Hypothalamus (tissue), 51 donors: ENCODE results near the gene MRPL55.
A peak's percentile ranks its signal among the peaks of the same experiment; 100 is the strongest.

ENCODE experiments used
- DNase-seq, 51 donors: peaks; one replicate each; lab custom pipeline; 2025; lab: John Stamatoyannopoulos, UW

MRPL55 gene

GRCh38 chr1:228109073-228109961 lies at the start of gene MRPL55:
TSS of gene MRPL55 (minus strand) at chr1:228109299. CDS start at chr1:228108260, 1,039 bp downstream.
- DNase-seq = peak; percentile 72 to 100 (median 98)

DNA sequence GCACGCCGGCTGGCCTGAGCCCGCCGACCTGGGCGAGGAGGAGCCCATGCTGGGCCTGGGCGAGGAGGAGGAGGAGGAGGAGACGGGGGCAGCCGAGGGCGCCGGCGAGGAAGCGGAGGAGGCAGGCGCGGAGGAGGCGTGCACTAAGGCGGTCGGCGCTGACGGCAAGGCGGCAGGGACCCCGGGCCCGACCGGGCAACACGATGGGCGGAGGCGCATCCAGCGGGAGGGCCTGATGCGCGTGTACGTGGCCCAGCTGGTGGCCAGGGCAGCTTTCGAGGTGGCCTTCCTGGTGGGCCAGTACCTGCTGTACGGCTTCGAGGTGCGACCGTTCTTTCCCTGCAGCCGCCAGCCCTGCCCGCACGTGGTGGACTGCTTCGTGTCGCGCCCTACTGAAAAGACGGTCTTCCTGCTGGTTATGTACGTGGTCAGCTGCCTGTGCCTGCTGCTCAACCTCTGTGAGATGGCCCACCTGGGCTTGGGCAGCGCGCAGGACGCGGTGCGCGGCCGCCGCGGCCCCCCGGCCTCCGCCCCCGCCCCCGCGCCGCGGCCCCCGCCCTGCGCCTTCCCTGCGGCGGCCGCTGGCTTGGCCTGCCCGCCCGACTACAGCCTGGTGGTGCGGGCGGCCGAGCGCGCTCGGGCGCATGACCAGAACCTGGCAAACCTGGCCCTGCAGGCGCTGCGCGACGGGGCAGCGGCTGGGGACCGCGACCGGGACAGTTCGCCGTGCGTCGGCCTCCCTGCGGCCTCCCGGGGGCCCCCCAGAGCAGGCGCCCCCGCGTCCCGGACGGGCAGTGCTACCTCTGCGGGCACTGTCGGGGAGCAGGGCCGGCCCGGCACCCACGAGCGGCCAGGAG lies 49.3 kb upstream of the MRPL55 start:
- no peak for DNase-seq

GRCh38 chr1:228157729-228158126 lies 48.6 kb upstream of the MRPL55 start:
- DNase-seq = no peak

DNA sequence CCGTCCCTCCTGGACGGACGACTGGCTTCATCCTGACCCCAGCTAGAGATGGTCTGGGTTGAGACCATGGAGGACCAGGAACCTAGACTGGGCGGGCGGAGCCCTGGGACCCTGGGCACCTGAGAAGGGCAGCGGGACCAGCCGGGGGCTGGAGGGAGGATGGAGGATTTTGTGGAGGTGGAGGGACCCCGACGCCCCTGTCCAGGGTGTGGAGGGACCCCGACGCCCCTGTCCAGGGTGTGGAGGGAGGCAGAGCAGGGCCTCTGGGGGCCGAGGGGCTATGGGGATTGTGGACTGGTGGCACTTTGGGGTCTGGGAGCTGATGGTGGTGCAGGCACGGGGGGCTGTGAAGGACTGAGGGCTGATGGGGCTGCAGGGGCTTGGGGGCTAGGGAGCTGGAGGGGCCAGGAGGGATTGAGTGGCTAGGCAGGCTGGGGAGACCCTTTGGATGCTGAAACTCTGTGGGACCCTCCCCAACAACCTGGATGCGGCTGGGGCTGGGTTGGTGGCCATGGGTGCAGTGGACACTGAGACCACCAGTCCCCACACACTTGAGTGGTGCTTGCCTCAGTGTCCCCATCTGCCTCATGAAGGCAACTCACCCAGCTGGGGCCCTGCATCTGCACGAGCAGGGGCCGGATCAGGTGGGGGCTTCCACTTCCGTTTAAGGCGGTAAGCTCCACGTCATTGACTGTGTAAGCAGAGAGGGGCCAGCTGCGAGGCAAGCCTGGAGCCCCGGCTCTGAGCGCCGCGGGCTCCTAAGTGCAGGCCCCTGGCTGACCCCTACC lies 48.0 kb upstream of the MRPL55 start:
- DNase-seq = no peak

- DNase-seq = no peak
These were observed 47.4 kb upstream of the MRPL55 start for GRCh38 chr1:228156515-228156881.

GRCh38 chr1:228155596-228156514 lies 46.8 kb upstream of the MRPL55 start:
- DNase-seq = no peak

DNA sequence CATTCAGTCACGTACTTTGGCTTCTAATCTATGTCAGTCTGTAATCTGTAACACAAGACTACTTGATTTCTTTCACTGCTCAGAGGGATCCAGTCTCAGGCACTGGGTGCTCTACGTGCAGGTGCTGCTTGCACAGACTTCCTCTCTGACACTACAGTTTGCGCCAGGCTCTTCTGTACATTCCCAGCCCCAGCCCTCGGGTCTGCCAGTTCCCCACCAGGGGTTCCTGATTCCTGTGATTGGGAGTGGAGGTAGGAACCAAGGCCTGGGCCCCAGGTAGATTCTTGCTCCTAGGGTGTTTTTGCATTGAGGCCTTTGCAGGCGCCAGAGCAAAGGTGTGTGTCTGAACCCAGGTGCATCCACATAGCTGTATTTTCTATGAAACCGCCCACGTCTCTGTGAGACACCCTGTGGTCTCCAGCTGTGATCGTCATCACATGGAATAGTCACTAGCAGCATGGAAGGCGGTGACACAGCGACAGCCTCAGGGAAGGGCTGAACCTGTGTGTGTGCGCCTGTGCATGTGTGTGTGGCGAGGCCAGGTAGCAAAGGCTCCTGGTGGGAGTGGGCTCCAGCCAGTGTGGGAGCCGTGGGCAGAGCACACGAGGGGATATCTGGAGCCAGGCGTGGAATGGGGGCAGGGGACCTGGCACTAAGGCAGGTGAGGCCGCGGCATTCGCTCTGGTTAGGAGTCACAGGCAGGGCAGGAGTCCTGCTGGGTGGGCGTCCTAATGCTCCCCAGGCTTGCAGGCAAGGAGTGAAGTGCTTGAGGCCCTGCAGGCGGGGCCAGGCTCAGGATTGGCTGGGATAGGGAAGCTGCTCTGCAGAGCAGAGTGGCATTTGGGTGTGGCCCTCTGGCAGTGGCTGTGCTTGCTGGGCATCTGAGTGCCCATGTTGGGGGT lies 45.8 kb upstream of the MRPL55 start:
- peak in 1 of 51 donors; percentile 24 for DNase-seq

- no peak for DNase-seq
These were observed 45.0 kb upstream of the MRPL55 start for GRCh38 chr1:228154021-228154669.

- no peak for DNase-seq
These were observed 43.8 kb upstream of the MRPL55 start for GRCh38 chr1:228152918-228153258.

GRCh38 chr1:228152097-228152917 lies 43.2 kb upstream of the MRPL55 start:
- no peak for DNase-seq

DNA sequence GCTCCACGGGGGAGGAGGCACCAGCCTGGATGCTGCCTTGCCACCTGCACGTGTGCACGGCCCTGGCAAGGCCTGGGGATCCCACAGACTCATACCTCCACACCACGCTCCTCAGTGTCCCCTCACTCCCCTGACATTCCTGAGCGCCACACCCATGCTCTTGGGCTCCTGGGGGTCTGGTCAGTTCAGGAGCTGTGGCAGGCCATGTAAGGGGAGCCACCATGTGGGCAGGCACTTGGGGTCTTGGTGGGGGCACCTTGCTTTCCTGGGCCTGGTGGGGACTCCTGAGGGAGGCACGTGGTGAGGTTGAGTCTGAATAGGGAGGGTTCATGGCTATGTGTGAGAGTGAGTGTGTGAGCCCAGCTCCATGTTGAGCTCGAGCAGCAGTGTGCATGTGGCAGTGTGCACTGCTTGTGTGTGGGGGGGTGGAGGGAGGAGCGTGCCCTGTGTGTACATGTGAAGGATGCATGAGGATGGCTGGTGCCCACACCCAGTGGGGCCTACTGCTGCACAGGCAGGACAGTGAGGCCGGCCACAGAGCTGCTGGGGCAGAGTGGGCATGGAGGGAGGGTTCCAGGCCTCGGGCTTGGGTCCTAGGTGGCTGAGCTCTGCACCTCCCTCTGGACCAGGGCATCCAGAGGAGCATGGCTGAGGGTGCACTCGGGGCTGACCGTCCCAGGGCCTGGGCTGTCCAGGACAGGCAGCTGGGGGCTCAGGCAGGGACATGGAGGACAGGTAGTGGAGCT lies 42.3 kb upstream of the MRPL55 start:
- DNase-seq = peak in 3 of 51 donors; percentile 21 to 34 (median 23)

- peak in 39 of 51 donors; percentile 11 to 81 (median 49) for DNase-seq
These were observed 41.5 kb upstream of the MRPL55 start for GRCh38 chr1:228150461-228151179.

DNA sequence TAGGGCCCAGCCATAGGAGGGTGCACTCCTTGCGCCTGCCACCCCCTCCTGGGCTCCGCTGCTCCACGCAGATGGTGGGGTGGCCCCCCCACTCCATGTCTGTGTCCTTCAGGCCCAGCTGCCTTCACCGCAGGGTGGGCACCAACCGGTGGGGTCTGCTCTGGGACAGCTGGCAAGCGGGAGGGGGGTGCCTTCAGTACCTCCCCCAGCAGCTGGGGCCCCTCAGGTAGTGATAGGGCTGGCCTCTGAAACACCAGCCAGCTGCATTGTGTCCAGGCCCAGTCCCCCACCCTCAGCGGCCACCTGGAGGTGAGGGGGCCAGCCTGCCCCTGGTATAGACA lies 41.0 kb upstream of the MRPL55 start:
- no peak for DNase-seq

DNA sequence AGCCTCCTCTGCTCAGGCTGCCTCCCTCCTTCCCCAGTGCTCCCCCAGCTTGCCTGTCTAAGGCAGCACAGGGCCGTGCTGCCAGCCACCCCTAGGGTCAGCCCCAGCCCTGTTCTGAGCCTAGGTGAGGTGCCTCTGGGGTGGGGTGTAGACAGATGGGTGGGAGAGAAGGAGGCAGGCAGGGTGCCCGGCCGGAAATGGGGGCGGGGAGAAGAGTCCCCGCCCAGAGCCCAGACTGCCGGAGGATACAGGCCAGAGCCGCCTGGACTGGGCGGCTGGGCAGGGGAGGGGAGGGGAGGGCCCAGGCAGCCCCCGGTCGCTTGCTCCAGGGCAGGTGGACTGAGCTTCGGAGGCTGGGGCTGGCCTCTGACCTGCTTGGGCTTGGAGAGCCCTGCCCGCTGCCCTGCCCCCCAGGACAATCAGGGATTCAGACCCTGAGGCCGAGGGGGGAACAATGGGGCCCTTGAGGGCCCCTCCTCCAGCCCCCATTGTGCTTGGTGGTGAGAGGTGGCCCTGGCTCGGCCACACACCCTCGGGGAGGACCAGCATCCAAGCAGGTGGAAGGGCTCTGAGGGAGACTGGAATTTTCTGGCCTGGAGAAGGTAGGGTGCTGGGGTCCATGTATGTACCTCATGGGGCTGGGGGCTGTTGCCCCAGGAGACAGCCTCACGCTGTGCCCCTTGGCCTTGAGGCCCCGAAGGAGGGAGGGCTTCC lies 40.5 kb upstream of the MRPL55 start, which contains the start of gene GJC2:
GJC2 (plus strand) TSS at position 525 of the 714 bp plus-strand sequence. CDS start 7,829 bp downstream, outside the sequence.
- DNase-seq = peak in 33 of 51 donors; percentile 16 to 80 (median 52)

GRCh38 chr1:228148935-228149405 lies 39.9 kb upstream of the MRPL55 start:
- DNase-seq = peak in 1 of 51 donors; percentile 47
